ENCODE results near the gene ZSCAN22. TPM values are rescaled to one million over a fixed set of nuclear protein-coding genes. Genes with fewer than 3 reads are reported as not detected.
A peak's percentile ranks its signal among the peaks of the same experiment; 100 is the strongest.

The ZSCAN22 gene
- total and polyA plus RNA-seq, 8 donors, result 0.45 to 5.2 (median 1.3) TPM; not detected in 1

GRCh38 chr19:58317476-58318072 is 9.2 kb upstream of the ZSCAN22 start:
- H3K4me3 ChIP-seq, result no peak overlapping the region
- H3K27me3 ChIP-seq, result no peaks in the 10 kb centered on the region
- H3K4me1 ChIP-seq, result no peaks in the 10 kb centered on the region
- H3K27ac ChIP-seq, result no peak overlapping the region
- WGBS, 5 donors, result 61 to 67% (median 63%) methylated on average over 7 of the region's 7 CpGs
- intact Hi-C loops (cut with DNase I; ENCODE audit: low total_unique reads), result no loop called here
- no peaks in the 10 kb centered on the region for H3K9me3 ChIP-seq
- peak in 1 of 2 donors; percentile 71 for DNase-seq
- TF ChIP-seq POLR2A (IDR thresholded peaks at IDR 0.05) (no peak), EP300 (IDR thresholded peaks at IDR 0.05) (no peak), CTCF (IDR thresholded peaks at IDR 0.05) (no peak), POLR2AphosphoS5 (IDR thresholded peaks at IDR 0.05) (no peak)
- H3K36me3 ChIP-seq, result peaks cover 23 to 65% (median 61%) of the 10 kb centered on the region in 4 donors

GRCh38 chr19:58318297-58318696 is 8.5 kb upstream of the ZSCAN22 start:
- Histone ChIP-seq H3K27me3 (no peaks in the 10 kb centered on the region), H3K36me3 (peaks cover 16 to 60% (median 57%) of the 10 kb centered on the region in 4 donors), H3K4me1 (no peaks in the 10 kb centered on the region), H3K27ac (no peak overlapping the region), H3K4me3 (no peak overlapping the region), H3K9me3 (no peaks in the 10 kb centered on the region)
- no peak for DNase-seq
- WGBS, 5 donors, result 72 to 100% (median 83%) methylated on average over 1 to 4 of the region's 4 CpGs
- intact Hi-C loops (cut with DNase I; ENCODE audit: low total_unique reads), result no loop called here
- TF ChIP-seq EP300 (IDR thresholded peaks at IDR 0.05) (no peak), POLR2AphosphoS5 (IDR thresholded peaks at IDR 0.05) (no peak), CTCF (IDR thresholded peaks at IDR 0.05) (no peak), POLR2A (IDR thresholded peaks at IDR 0.05) (no peak)

GRCh38 chr19:58319241-58319640 is 7.6 kb upstream of the ZSCAN22 start:
- TF ChIP-seq CTCF (IDR thresholded peaks at IDR 0.05) (no peak), POLR2A (IDR thresholded peaks at IDR 0.05) (no peak), EP300 (IDR thresholded peaks at IDR 0.05) (no peak), POLR2AphosphoS5 (IDR thresholded peaks at IDR 0.05) (no peak)
- no peaks in the 10 kb centered on the region for H3K9me3 ChIP-seq
- DNase-seq, result no peak
- peaks cover 11 to 50% (median 47%) of the 10 kb centered on the region in 4 donors for H3K36me3 ChIP-seq
- H3K4me1 ChIP-seq, result no peaks in the 10 kb centered on the region
- H3K27ac ChIP-seq, result no peak overlapping the region
- H3K4me3 ChIP-seq, result no peak overlapping the region
- intact Hi-C loops (cut with DNase I; ENCODE audit: low total_unique reads), result no loop called here
- 92 to 99% (median 95%) methylated on average over 10 of the region's 10 CpGs for WGBS, 5 donors
- no peaks in the 10 kb centered on the region for H3K27me3 ChIP-seq

- no peaks in the 10 kb centered on the region for H3K9me3 ChIP-seq
- peaks cover 14 to 35% (median 30%) of the 10 kb centered on the region in 4 donors for H3K4me1 ChIP-seq
- DNase-seq, result peak in 1 of 2 donors; percentile 36
- no peak for TF ChIP-seq POLR2AphosphoS5 (IDR thresholded peaks at IDR 0.05)
- no peak for TF ChIP-seq EP300 (IDR thresholded peaks at IDR 0.05)
- TF ChIP-seq CTCF (IDR thresholded peaks at IDR 0.05), result no peak
- peak overlapping the region in 1 of 5 donors; percentile 32 for H3K27ac ChIP-seq
- 55 to 65% (median 62%) methylated on average over 6 of the region's 6 CpGs for WGBS, 5 donors
- intact Hi-C loops (cut with DNase I; ENCODE audit: low total_unique reads), result no loop called here
- H3K4me3 ChIP-seq, result peak overlapping the region; percentile 57 to 79 (median 67)
- peaks cover 0 to 16% (median 13%) of the 10 kb centered on the region in 4 donors for H3K36me3 ChIP-seq
- no peaks in the 10 kb centered on the region for H3K27me3 ChIP-seq
These were observed 1.3 kb upstream of the ZSCAN22 start for GRCh38 chr19:58325311-58326022.
